GM18520 (cell line): ENCODE data around the gene SPZ1.
"Not testable (repeated sequence)": the region's sequence is repeated elsewhere in the genome, so short reads cannot be mapped to it uniquely, and the experiment has no call there.

Source experiments
- ATAC-seq: cut with Tn5 transposase; IDR thresholded peaks from one replicate; pipeline ENCODE4 v1.9.1; 2021; ENCODE audit not compliant: unreplicated experiment

SPZ1 gene

GRCh38 chr5:80319702-80320101, at the start of gene SPZ1:
Gene SPZ1 (plus strand): TSS chr5:80320002. CDS start chr5:80320216, 214 bp downstream.
- no peak for ATAC-seq

GRCh38 chr5:80270543-80270942, 49.3 kb upstream of the SPZ1 start:
- not testable (repeated sequence) for ATAC-seq

GRCh38 chr5:80275347-80275746, 44.5 kb upstream of the SPZ1 start:
- ATAC-seq, result no peak

- ATAC-seq, result no peak
These were observed 43.6 kb upstream of the SPZ1 start for GRCh38 chr5:80276186-80276585.

GRCh38 chr5:80277191-80277590, 42.6 kb upstream of the SPZ1 start:
- ATAC-seq, result no peak

GRCh38 chr5:80282054-80282453, 37.7 kb upstream of the SPZ1 start:
- no peak for ATAC-seq

GRCh38 chr5:80283360-80283759, 36.4 kb upstream of the SPZ1 start:
- no peak for ATAC-seq

- no peak for ATAC-seq
These were observed 35.1 kb upstream of the SPZ1 start for GRCh38 chr5:80284720-80285119.

- no peak for ATAC-seq
These were observed 31.6 kb upstream of the SPZ1 start for GRCh38 chr5:80288177-80288576.

- ATAC-seq, result no peak
These were observed 30.5 kb upstream of the SPZ1 start for GRCh38 chr5:80289320-80289719.

- no peak for ATAC-seq
These were observed 28.0 kb upstream of the SPZ1 start for GRCh38 chr5:80291761-80292160.

GRCh38 chr5:80296121-80296520, 23.7 kb upstream of the SPZ1 start:
- ATAC-seq, result no peak

- no peak for ATAC-seq
These were observed 20.2 kb upstream of the SPZ1 start for GRCh38 chr5:80299601-80300000.

- no peak for ATAC-seq
These were observed 19.7 kb upstream of the SPZ1 start for GRCh38 chr5:80300125-80300524.

GRCh38 chr5:80300796-80301195, 19.0 kb upstream of the SPZ1 start:
- not testable (repeated sequence) for ATAC-seq

- not testable (repeated sequence) for ATAC-seq
These were observed 18.5 kb upstream of the SPZ1 start for GRCh38 chr5:80301342-80301741.

- ATAC-seq, result no peak
These were observed 17.2 kb upstream of the SPZ1 start for GRCh38 chr5:80302636-80303035.

GRCh38 chr5:80308526-80308925, 11.3 kb upstream of the SPZ1 start:
- no peak for ATAC-seq

GRCh38 chr5:80309871-80310665, 9.7 kb upstream of the SPZ1 start:
- no peak for ATAC-seq

- no peak for ATAC-seq
These were observed 4.6 kb upstream of the SPZ1 start for GRCh38 chr5:80315244-80315643.

GRCh38 chr5:80318212-80318611, 1.6 kb upstream of the SPZ1 start:
- no peak for ATAC-seq

- ATAC-seq, result no peak
These were observed 5.1 kb downstream of the SPZ1 start for GRCh38 chr5:80324912-80325311.

- no peak for ATAC-seq
These were observed 6.7 kb downstream of the SPZ1 start for GRCh38 chr5:80326468-80326867.
